Calu3 (cell line): Measurements from ENCODE around the gene TYMP. TPM values are rescaled to one million over a fixed set of nuclear protein-coding genes. Genes with fewer than 3 reads are reported as not detected.

Source experiments
- BruUV-seq: library from RNA; stranded (reverse); fragments of 400-500 nt; replicated peaks from 2 replicates; lab custom pipeline; 2021; lab: Mats Ljungman, UMichigan
- CTCF ChIA-PET: fragments of 300-600 bp; sonication (Branson Sonifier 250); formaldehyde crosslinking; loops from one replicate; lab custom pipeline; 2022; ENCODE audit warnings: antibody characterized with exemption; lab: Charles Lee
- DNase-seq: peaks from one replicate; pipeline ENCODE4 v3.0.0; 2022
- H3K27ac Mint-ChIP-seq: one replicate; pipeline ENCODE4 v1.8.0; 2022; ENCODE audit warnings: mixed read lengths; ENCODE audit not compliant: unreplicated experiment
- H3K27me3 Mint-ChIP-seq: one replicate; pipeline ENCODE4 v1.8.0; 2022; ENCODE audit warnings: mixed read lengths; ENCODE audit not compliant: unreplicated experiment
- H3K36me3 Mint-ChIP-seq: one replicate; pipeline ENCODE4 v1.8.0; 2022; ENCODE audit warnings: mild to moderate bottlenecking, moderate library complexity, mixed read lengths; ENCODE audit not compliant: insufficient read depth, unreplicated experiment
- H3K4me1 Mint-ChIP-seq: one replicate; pipeline ENCODE4 v1.8.0; 2022; ENCODE audit warnings: mild to moderate bottlenecking, low read depth, mixed read lengths; ENCODE audit not compliant: unreplicated experiment
- H3K4me3 Mint-ChIP-seq: one replicate; pipeline ENCODE4 v1.8.0; 2022; ENCODE audit warnings: mild to moderate bottlenecking, low read depth, moderate library complexity, mixed read lengths; ENCODE audit not compliant: unreplicated experiment
- H3K9me3 Mint-ChIP-seq: one replicate; pipeline ENCODE4 v1.8.0; 2022; ENCODE audit warnings: low read depth, mixed read lengths; ENCODE audit not compliant: unreplicated experiment
- CTCF ChIP-seq: fragments of 200-600 bp; IDR thresholded peaks from one replicate; pipeline ENCODE4 v1.8.0; 2022; ENCODE audit warnings: antibody characterized with exemption; ENCODE audit not compliant: unreplicated experiment
- intact Hi-C: fragments of 100-400 bp; cut with micrococcal nuclease; formaldehyde crosslinking; loops from one replicate; pipeline ENCODE4 v1.10.0; 2022; ENCODE audit not compliant: unreplicated experiment
- total RNA-seq: library from RNA; stranded (reverse); gene quantifications from 2 replicates; pipeline ENCODE4 v1.2.3, GENCODE V29; 2022

TYMP gene
- total RNA-seq, 1 experiment from 2014 or later, result 44.1 TPM

DNA sequence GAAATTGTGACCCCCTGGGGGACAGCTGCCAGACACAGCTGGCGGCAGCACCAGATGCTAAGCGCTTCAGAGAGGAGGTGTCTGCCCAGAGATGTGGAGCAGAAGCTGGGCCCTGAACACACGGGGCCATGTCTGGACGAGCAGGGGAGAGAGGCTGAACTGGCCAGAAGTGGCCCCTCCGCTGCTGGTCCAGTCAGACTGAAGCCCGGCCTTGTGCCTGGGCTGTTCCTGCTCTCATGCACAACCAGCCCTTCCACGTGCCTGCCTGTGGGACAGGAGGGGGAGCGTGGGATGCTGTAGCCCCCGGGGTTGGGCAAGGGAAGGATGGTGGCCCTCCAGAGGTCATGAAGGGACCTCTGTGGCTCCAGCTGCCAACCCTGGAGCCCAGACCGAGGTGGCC lies 46.7 kb downstream of the TYMP start:
- TF ChIP-seq CTCF, result no peak
- no peak overlapping the region for H3K27ac Mint-ChIP-seq
- no peak for DNase-seq
- peak overlapping the region; percentile 82 for H3K4me3 Mint-ChIP-seq
- H3K9me3 Mint-ChIP-seq, result no peaks in the 10 kb centered on the region
- intact Hi-C loops, result no loop called here
- no TSS peak for BruUV-seq
- CTCF ChIA-PET, result interaction anchor here (0.7 kb wide), 1 partner anchor 53 kb away, joined by 3 read pairs; no protein-coding TSS in a partner anchor
- peaks cover 15% of the 10 kb centered on the region for H3K27me3 Mint-ChIP-seq
- H3K4me1 Mint-ChIP-seq, result peaks cover 38% of the 10 kb centered on the region
- H3K36me3 Mint-ChIP-seq, result peaks cover 62% of the 10 kb centered on the region

DNA sequence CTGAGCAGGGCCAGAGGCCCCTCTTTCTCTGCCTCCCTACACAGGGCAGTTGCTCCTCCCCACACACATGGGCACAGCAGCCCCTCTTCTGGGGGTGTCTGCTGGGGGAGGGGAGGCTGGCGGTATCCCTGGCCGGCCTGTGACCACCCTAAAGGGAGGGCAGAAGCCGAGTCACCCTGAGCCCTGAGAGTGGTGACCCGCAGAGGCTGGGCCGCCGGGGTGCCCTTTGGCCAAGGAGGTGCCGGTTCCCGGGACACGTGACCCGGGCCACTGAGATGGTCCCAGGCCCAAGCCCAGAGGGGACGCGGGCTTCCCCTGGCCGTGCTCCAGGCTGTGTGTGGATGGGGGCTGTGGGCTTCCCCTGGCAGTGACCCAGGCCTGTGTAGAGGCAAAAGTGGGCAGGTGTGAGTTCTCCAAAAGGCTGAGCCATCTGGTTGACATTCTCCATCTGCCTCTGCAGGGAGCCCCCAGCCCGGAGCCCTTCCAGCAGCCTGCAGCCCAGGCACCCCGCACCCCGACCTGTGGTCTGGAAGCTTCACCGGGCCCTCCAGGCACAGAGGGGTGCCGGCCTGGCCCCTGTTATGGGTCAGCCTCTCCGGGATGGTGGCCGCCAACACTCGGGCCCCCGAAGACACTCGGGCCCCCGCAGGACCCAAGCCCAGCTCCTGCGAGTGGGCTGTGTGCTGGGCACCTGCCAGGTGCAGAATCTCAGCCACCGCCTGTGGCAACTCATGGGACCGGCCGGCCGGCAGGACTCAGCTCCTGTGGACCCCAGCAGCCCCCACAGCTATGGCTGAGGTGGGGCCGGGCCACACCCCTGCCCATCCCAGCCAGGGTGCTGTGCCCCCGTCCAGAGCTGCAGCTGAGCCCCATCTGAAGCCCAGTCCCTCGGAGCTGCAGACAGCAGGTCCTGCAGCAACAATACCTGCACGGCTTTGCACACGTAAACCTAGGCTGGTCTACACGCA lies 47.4 kb downstream of the TYMP start:
- Mint-ChIP-seq H3K36me3 (peaks cover 62% of the 10 kb centered on the region), H3K4me1 (peaks cover 38% of the 10 kb centered on the region), H3K9me3 (no peaks in the 10 kb centered on the region), H3K4me3 (peak overlapping the region; percentile 82), H3K27me3 (peaks cover 15% of the 10 kb centered on the region), H3K27ac (peak overlapping the region; percentile 80)
- intact Hi-C loops, result no loop called here
- no peak for DNase-seq
- no peak for TF ChIP-seq CTCF
- BruUV-seq, result no TSS peak
- CTCF ChIA-PET, result interaction anchor here (0.6 to 0.7 kb wide), 2 partner anchors 54 to 83 kb away, joined by 3 read pairs; no protein-coding TSS in a partner anchor

DNA sequence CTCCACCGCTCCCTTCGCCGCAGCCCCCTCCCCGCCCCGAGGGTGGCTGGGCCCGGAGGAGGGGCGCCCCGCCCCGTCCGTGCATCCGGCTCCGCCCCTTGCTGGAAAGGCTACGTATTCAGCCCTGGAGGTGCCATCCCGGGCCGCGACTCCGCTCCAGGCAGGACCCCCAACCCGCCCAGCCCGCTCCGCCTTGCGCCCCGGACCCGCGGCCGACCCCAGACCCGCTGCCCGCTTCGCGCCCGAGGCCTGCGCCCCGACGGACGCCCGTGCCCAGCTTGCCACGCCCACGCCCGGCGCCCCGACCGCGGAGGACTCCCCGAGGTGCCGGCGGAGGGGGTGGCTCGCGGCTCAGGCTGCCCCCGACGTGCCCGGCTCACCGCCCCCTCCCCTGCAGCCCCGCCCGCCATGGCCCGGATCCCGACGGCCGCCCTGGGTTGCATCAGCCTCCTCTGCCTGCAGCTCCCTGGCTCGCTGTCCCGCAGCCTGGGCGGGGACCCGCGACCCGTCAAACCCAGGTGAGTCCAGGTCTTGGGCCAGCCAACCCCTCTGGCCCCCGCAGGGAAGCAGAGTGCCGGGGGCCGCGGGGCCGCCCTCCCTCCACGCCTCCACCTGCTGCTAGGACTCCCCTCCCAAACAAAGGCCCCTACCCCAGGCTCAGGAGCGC lies 48.2 kb downstream of the TYMP start, which contains the start of gene ADM2:
Gene ADM2, plus strand, starts transcription at position 104 of the 667 bp plus-strand sequence. Its CDS starts 305 bp downstream, at position 409.
- CTCF ChIA-PET, result interaction anchor here (0.6 kb wide), 1 partner anchor 98 kb away, joined by 4 read pairs; no protein-coding TSS in a partner anchor
- no TSS peak for BruUV-seq
- intact Hi-C loops, result no loop called here
- peaks cover 15% of the 10 kb centered on the region for H3K27me3 Mint-ChIP-seq
- no peak for TF ChIP-seq CTCF
- H3K9me3 Mint-ChIP-seq, result no peaks in the 10 kb centered on the region
- DNase-seq, result peak; percentile 72
- peak within 1 kb of the TSS; percentile 80 for H3K27ac Mint-ChIP-seq
- peaks cover 30% of the 10 kb centered on the region for H3K4me1 Mint-ChIP-seq
- H3K36me3 Mint-ChIP-seq, result peaks cover 57% of the 10 kb centered on the region
- peak within 1 kb of the TSS; percentile 82 for H3K4me3 Mint-ChIP-seq

DNA sequence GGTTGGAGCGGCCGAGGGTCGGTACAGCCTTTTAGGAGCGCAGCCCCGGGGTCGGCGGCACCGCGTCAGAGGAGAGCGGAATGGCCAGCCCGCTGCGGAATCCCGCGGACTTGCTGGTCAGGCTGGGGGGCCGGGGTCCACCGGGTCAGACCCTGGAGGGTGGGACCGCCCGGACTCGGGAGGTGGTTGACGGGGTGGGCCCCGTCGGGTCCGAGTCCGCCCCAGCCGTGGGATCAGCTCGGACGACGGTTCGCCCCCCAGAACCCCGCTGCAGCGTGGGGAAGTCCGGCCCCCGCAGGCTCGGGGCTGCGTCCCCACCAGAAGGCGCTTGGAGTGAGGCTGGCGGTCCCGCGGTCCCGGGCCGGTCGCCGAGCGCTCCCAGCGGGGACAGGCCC lies 48.8 kb downstream of the TYMP start:
- intact Hi-C loops, result no loop called here
- peaks cover 15% of the 10 kb centered on the region for H3K27me3 Mint-ChIP-seq
- DNase-seq, result no peak
- peaks cover 25% of the 10 kb centered on the region for H3K4me1 Mint-ChIP-seq
- peaks cover 52% of the 10 kb centered on the region for H3K36me3 Mint-ChIP-seq
- TF ChIP-seq CTCF, result no peak
- BruUV-seq, result no TSS peak
- no peak overlapping the region for H3K27ac Mint-ChIP-seq
- H3K9me3 Mint-ChIP-seq, result no peaks in the 10 kb centered on the region
- CTCF ChIA-PET, result interaction anchor here (0.6 kb wide), 1 partner anchor 97 kb away, joined by 4 read pairs; no protein-coding TSS in a partner anchor
- peak overlapping the region; percentile 82 for H3K4me3 Mint-ChIP-seq
